Measurements from ENCODE around the gene TMEM86A.

DNA sequence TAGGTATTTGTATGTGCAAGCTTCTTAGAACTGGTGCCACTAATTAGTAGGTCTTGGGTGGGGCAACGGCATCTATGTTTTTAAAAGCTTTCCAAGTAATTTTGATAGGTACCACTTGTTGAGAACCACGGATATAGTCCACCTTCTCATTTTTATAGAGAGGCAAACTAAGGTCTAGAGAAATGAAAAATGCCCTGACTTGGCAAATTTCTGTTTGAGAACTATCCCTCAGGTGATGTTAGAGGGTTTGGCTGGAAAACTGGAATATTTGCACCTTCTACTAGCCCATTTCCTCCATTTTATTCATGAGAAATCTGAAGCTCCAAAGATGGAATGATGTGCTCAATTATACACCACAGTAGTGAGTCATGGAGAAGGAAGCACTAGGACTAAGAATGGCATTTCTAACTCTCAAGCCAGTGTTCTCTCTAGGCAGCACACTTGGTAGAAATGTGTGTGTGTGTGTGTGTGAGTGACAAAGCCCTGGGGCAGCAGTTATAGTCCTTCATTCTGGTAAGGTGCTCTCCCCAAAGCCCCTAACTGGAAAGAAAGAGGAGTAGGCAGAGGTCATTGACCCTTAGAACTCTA, 1.8 kb upstream of the TMEM86A start:
- TF ChIP-seq EZH2 (IDR thresholded peaks at IDR 0.05; ENCODE audit: low read length, missing control alignments) (no peak), CTCF (conservative IDR thresholded peaks at IDR 0.05 in 1 of 2, IDR thresholded peaks at IDR 0.05 in 1 of 2; ENCODE audit: low read depth in 1 of 2, low read length in 2 of 2) (no peak)

All from fibroblast of lung (primary cell).